GM12872 (cell line): ENCODE measurements around the gene NPEPL1.

Experiments used
- CTCF ChIP-seq: IDR thresholded peaks from 3 replicates; pipeline ENCODE4 v1.5.1; 2011; ENCODE audit warnings: low read depth, mild to moderate bottlenecking, low read length, moderate library complexity; ENCODE audit not compliant: insufficient read depth

The NPEPL1 gene

DNA sequence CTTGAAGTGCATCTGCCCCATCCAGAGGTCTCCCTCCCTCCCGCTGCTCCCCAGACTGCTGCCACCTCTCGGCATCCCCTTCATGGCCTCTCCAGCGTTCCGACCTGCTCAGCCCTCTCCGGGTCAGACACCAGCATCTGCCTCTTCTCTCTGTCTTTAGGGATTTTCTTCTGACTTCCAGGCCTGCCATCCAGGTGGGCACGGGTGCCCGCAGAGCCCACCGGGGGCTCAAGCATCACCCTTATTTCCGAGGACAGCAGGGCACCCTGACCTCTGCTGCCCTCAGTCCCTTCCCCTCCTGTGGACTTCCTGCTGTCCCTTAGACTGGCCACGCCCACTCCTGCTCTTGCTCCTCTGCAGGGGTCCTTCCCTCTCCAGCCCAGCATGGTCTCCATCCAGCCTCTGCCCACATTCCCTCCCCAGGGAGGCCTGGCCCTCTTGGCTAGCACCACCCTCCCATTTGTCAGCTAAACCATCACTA is 3.3 kb downstream of the NPEPL1 start:
- no peak for TF ChIP-seq CTCF

- TF ChIP-seq CTCF, result no peak
These were observed 3.9 kb downstream of the NPEPL1 start for GRCh38 chr20:58696411-58696961.

DNA sequence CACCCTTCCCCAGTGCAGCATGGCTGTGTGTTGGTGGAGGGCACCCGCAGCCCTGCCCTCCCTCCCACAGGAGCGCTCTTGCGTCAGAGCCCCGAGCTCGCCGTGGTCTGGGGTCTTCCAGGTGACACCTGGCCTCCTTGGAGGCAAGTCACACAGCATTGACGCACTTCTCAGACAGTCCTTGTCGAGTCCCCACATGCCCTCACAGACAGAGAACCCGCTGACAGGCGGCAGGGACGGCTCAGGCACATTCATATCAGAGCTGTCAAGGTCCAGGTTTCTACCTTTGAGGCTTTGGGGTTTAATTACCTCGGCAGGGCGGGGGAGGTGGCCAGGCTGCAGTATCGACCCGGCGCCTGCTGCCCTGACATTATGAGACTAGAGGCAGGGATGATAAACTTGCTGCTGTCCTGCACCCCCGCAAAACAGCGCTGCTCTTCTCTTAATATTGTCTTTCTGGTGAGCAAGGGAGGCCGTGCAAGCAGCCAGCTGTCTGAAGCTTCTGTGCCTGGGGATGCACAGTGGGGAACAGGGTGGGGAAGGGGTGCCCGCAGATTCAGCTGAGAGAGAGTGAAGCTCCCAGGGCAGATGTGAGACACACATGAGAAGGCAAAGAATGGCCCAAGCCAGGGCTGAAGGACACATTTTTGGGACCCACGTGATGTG is 4.7 kb downstream of the NPEPL1 start:
- no peak for TF ChIP-seq CTCF

DNA sequence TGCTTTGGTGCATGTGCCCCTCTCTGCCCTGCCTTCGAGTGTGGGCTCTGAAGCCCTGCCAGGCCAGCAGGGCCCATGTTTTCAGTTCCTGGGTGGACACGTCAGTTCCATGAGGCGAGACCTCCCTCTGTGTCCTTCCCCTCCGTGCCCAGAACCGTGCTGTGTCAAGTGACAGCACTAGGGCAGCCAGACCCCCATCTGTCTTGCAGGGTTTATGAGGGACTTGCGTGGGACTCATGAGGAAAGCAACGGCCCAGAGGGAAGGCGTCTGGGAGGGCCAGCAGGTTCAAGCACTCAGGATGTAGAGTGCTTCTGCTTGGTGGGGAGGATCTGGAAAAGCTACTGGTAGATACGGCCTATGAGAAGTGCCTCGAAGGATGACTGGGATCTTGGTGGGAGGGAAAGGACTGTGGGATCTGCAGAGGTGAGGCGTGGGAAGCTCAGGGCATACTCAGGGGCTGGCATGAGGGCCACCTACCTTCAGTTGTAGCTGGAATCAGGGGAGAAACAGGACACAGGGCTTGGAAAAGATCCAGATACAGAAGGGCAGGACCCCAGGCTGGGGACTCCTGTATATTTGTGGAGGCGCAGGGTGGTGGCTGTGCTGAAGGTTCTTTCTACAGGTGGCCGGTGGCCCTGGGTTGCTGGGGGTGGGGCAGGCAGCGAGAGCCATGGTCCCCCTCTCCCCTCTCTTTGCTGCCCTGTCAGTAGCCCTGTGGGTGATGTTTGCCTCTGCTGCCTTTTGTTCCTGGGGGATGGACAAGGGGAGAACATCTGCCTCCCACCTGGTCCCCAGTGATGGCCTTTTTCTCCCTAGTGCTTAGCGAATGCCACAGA is 5.5 kb downstream of the NPEPL1 start:
- no peak for TF ChIP-seq CTCF

- no peak for TF ChIP-seq CTCF
These were observed 6.4 kb downstream of the NPEPL1 start for GRCh38 chr20:58698741-58699622.

GRCh38 chr20:58699623-58700107 is 7.1 kb downstream of the NPEPL1 start:
- no peak for TF ChIP-seq CTCF
